Neutrophil (primary cell): Measurements from ENCODE around the gene LRRK2.

Experiments
- H3K27ac ChIP-seq: fragments of 200-600 bp; sonication (generic); 2 replicates; pipeline ENCODE4 v1.5.1; 2016; ENCODE audit warnings: mild to moderate bottlenecking, moderate library complexity
- H3K27me3 ChIP-seq: fragments of 200-600 bp; sonication (generic); 2 replicates; pipeline ENCODE4 v1.6.0; 2016; ENCODE audit warnings: mild to moderate bottlenecking
- H3K36me3 ChIP-seq: fragments of 200-600 bp; sonication (generic); 2 replicates; pipeline ENCODE4 v1.5.1; 2017
- H3K4me1 ChIP-seq, 2 experiments: fragments of 200-600 bp in 1 of 2; sonication (generic) in 1 of 2; 1 replicate in 1 of 2; 2 replicates in 1 of 2; pipeline versions ENCODE4 v1.5.1 to v1.6.1; 2013 to 2016; ENCODE audit warnings: low read depth in 1 of 2, low read length in 1 of 2, mild to moderate bottlenecking in 1 of 2, moderate library complexity in 1 of 2; ENCODE audit not compliant: control insufficient read depth in 1 of 2, insufficient read depth in 1 of 2
- H3K4me3 ChIP-seq, 2 experiments: fragments of 200-600 bp in 1 of 2; sonication (generic) in 1 of 2; 1 replicate in 1 of 2; 2 replicates in 1 of 2; pipeline ENCODE4 v1.5.1; 2013 to 2016; ENCODE audit warnings: low read depth in 1 of 2, low read length in 1 of 2, mild to moderate bottlenecking in 1 of 2, moderate library complexity in 1 of 2
- H3K9me3 ChIP-seq: fragments of 200-600 bp; sonication (generic); 2 replicates; pipeline ENCODE4 v1.5.1; 2016
- CTCF ChIP-seq: fragments of 200-600 bp; sonication (generic); IDR thresholded peaks from 2 replicates; pipeline ENCODE4 v1.5.1; 2016; ENCODE audit warnings: antibody characterized with exemption

Gene LRRK2

GRCh38 chr12:40292788-40293429 lies 68.1 kb downstream of the LRRK2 start:
- Histone ChIP-seq H3K9me3 (peaks cover 4% of the 10 kb centered on the region), H3K36me3 (peaks cover 83% of the 10 kb centered on the region), H3K27ac (no peak overlapping the region), H3K4me1 (no peaks in the 10 kb centered on the region), H3K27me3 (no peaks in the 10 kb centered on the region), H3K4me3 (no peak overlapping the region)
- TF ChIP-seq CTCF = no peak

GRCh38 chr12:40298341-40298740 lies 73.5 kb downstream of the LRRK2 start:
- Histone ChIP-seq H3K4me3 (no peak overlapping the region), H3K27ac (no peak overlapping the region), H3K4me1 (no peaks in the 10 kb centered on the region), H3K9me3 (no peaks in the 10 kb centered on the region), H3K27me3 (no peaks in the 10 kb centered on the region), H3K36me3 (peaks cover 99% of the 10 kb centered on the region)
- no peak for TF ChIP-seq CTCF

GRCh38 chr12:40300490-40300889 lies 75.7 kb downstream of the LRRK2 start:
- no peak overlapping the region for H3K4me3 ChIP-seq
- no peaks in the 10 kb centered on the region for H3K27me3 ChIP-seq
- H3K36me3 ChIP-seq = peaks cover 99% of the 10 kb centered on the region
- no peaks in the 10 kb centered on the region for H3K9me3 ChIP-seq
- no peak for TF ChIP-seq CTCF
- H3K27ac ChIP-seq = no peak overlapping the region
- no peaks in the 10 kb centered on the region for H3K4me1 ChIP-seq

- no peak overlapping the region for H3K4me3 ChIP-seq
- H3K4me1 ChIP-seq = no peaks in the 10 kb centered on the region
- no peak for TF ChIP-seq CTCF
- peaks cover 99% of the 10 kb centered on the region for H3K36me3 ChIP-seq
- no peaks in the 10 kb centered on the region for H3K9me3 ChIP-seq
- H3K27ac ChIP-seq = no peak overlapping the region
- H3K27me3 ChIP-seq = no peaks in the 10 kb centered on the region
Measured at GRCh38 chr12:40309001-40309400, 84.2 kb downstream of the LRRK2 start.

GRCh38 chr12:40310211-40310610 lies 85.4 kb downstream of the LRRK2 start:
- no peak for TF ChIP-seq CTCF
- Histone ChIP-seq H3K4me1 (no peaks in the 10 kb centered on the region), H3K36me3 (peaks cover 99% of the 10 kb centered on the region)

More at GRCh38 chr12:40310211-40310610, 85.4 kb downstream of the LRRK2 start:
- Histone ChIP-seq H3K4me3 (no peak overlapping the region), H3K27ac (no peak overlapping the region), H3K9me3 (no peaks in the 10 kb centered on the region), H3K27me3 (no peaks in the 10 kb centered on the region)
